ENCODE results near the gene AGAP1.

Gene AGAP1

DNA sequence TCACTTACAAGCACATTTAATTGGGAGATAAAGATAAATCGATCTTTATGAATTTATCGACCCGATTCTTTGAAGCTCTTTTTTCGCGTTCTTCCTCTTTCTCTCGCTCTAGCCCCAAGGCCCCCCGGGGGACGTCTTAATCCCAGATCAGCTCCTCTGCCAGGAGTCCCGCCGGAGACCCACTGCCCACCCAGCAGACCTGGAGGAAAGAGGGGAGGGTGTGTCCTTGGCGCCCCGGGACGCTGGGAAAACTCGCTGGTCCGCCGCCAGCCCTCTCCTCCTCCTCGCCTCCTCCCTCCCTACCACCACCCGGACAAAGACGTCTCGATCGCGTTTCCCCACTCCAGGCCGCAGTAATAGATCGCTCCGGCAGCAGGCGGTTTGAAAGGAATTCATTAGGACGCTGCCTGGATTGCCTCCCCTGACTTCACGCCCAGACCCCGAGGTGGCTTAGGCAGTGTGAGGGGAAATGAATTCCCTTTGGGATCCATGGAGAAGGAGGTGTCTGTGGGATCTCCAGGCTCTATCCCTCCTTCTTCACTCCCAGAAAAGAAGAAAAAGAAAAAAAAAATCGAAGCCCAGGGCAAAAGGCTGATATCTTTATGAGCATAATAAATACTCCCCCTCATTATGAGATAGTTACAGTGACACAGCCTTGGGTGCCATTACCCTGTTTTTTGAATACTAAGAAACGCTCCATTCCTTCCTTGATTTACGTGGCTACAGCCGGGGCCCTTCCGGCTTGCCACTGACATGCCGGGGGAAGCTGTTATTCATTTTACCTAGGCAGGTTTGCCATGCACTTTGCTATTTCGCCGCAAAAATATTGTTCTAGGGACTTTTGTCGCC lies 676.1 kb downstream of the AGAP1 start:
- no peak overlapping the region for H3K4me3 ChIP-seq (ENCODE audit: low read length)
- H3K9me3 ChIP-seq (ENCODE audit: control insufficient read depth, low read length): no peaks in the 10 kb centered on the region
- no peaks in the 10 kb centered on the region for H3K36me3 ChIP-seq (ENCODE audit: control insufficient read depth, insufficient read depth, low read length)
- H3K4me1 ChIP-seq (ENCODE audit: control insufficient read depth, insufficient read depth, low read length): peaks cover 41% of the 10 kb centered on the region
- H3K9ac ChIP-seq (ENCODE audit: low read length): no peak overlapping the region
- H3K27me3 ChIP-seq (ENCODE audit: control insufficient read depth, insufficient read depth, low read length): peaks cover 100% of the 10 kb centered on the region

- Histone ChIP-seq H3K9me3 (ENCODE audit: control insufficient read depth, low read length) (no peaks in the 10 kb centered on the region), H3K27me3 (ENCODE audit: control insufficient read depth, insufficient read depth, low read length) (peaks cover 100% of the 10 kb centered on the region), H3K4me3 (ENCODE audit: low read length) (no peak overlapping the region), H3K4me1 (ENCODE audit: control insufficient read depth, insufficient read depth, low read length) (peaks cover 40% of the 10 kb centered on the region), H3K36me3 (ENCODE audit: control insufficient read depth, insufficient read depth, low read length) (no peaks in the 10 kb centered on the region), H3K9ac (ENCODE audit: low read length) (no peak overlapping the region)
Measured at GRCh38 chr2:236170590-236171165, 676.8 kb downstream of the AGAP1 start.

GRCh38 chr2:236171181-236171679 lies 677.4 kb downstream of the AGAP1 start:
- Histone ChIP-seq H3K27me3 (ENCODE audit: control insufficient read depth, insufficient read depth, low read length) (peaks cover 100% of the 10 kb centered on the region), H3K36me3 (ENCODE audit: control insufficient read depth, insufficient read depth, low read length) (no peaks in the 10 kb centered on the region), H3K9me3 (ENCODE audit: control insufficient read depth, low read length) (no peaks in the 10 kb centered on the region), H3K9ac (ENCODE audit: low read length) (no peak overlapping the region), H3K4me1 (ENCODE audit: control insufficient read depth, insufficient read depth, low read length) (peaks cover 35% of the 10 kb centered on the region), H3K4me3 (ENCODE audit: low read length) (no peak overlapping the region)

- no peaks in the 10 kb centered on the region for H3K36me3 ChIP-seq (ENCODE audit: control insufficient read depth, insufficient read depth, low read length)
- H3K9ac ChIP-seq (ENCODE audit: low read length): no peak overlapping the region
- H3K4me1 ChIP-seq (ENCODE audit: control insufficient read depth, insufficient read depth, low read length): peaks cover 29% of the 10 kb centered on the region
- no peak overlapping the region for H3K4me3 ChIP-seq (ENCODE audit: low read length)
- H3K27me3 ChIP-seq (ENCODE audit: control insufficient read depth, insufficient read depth, low read length): peaks cover 98% of the 10 kb centered on the region
- no peaks in the 10 kb centered on the region for H3K9me3 ChIP-seq (ENCODE audit: control insufficient read depth, low read length)
Measured at GRCh38 chr2:236171680-236172254, 677.9 kb downstream of the AGAP1 start.

- peaks cover 23% of the 10 kb centered on the region for H3K4me1 ChIP-seq (ENCODE audit: control insufficient read depth, insufficient read depth, low read length)
- H3K9me3 ChIP-seq (ENCODE audit: control insufficient read depth, low read length): no peaks in the 10 kb centered on the region
- no peaks in the 10 kb centered on the region for H3K36me3 ChIP-seq (ENCODE audit: control insufficient read depth, insufficient read depth, low read length)
- peaks cover 98% of the 10 kb centered on the region for H3K27me3 ChIP-seq (ENCODE audit: control insufficient read depth, insufficient read depth, low read length)
- H3K4me3 ChIP-seq (ENCODE audit: low read length): no peak overlapping the region
- no peak overlapping the region for H3K9ac ChIP-seq (ENCODE audit: low read length)
Measured at GRCh38 chr2:236172255-236173035, 678.6 kb downstream of the AGAP1 start.

GRCh38 chr2:236173036-236173728 lies 679.3 kb downstream of the AGAP1 start:
- peaks cover 27% of the 10 kb centered on the region for H3K4me1 ChIP-seq (ENCODE audit: control insufficient read depth, insufficient read depth, low read length)
- H3K27me3 ChIP-seq (ENCODE audit: control insufficient read depth, insufficient read depth, low read length): peaks cover 98% of the 10 kb centered on the region
- H3K36me3 ChIP-seq (ENCODE audit: control insufficient read depth, insufficient read depth, low read length): no peaks in the 10 kb centered on the region
- H3K4me3 ChIP-seq (ENCODE audit: low read length): no peak overlapping the region
- H3K9ac ChIP-seq (ENCODE audit: low read length): no peak overlapping the region
- no peaks in the 10 kb centered on the region for H3K9me3 ChIP-seq (ENCODE audit: control insufficient read depth, low read length)

DNA sequence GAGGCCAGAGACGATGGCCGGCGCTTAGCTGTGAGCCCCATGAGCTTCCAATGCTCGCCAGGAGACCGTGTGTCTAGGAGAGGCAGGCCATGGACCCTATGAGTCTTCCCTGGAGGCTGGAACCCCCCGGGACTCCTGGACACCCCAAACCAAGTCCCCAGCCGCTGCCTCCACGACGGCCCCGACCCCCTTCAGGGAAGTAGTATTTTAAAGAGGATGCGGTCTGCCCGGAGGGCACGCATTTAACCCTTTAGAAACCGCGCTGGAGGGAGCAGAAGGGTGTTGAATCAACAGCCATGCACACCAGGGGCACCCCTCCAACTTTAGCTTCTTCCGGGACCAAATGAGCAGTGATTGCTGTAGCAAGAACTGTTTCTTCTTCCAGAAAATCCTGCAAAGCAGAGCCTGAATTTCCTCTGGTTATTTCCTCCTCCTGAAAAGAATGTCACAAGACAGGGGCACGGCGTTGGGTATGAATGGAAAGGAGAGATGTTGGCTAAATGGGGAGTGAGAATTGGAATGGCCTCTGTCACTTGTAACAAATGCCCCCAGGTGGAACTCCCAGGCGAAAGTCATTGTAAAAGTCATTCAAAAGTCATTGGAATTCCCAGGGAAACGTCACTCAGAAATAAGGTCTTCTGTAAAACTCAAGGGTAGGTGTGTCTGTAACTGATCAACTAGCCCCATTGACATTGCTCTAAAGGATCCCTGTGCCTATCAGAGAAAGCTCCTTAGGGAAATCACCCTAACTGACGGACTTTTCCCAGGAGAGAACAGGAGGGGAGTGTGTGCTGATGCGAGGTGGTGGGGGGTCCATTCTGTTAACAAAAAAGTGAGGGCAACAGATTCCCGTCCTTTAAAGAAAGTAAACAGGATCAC lies 680.1 kb downstream of the AGAP1 start:
- H3K9me3 ChIP-seq (ENCODE audit: control insufficient read depth, low read length): no peaks in the 10 kb centered on the region
- no peak overlapping the region for H3K9ac ChIP-seq (ENCODE audit: low read length)
- no peaks in the 10 kb centered on the region for H3K36me3 ChIP-seq (ENCODE audit: control insufficient read depth, insufficient read depth, low read length)
- peaks cover 29% of the 10 kb centered on the region for H3K4me1 ChIP-seq (ENCODE audit: control insufficient read depth, insufficient read depth, low read length)
- no peak overlapping the region for H3K4me3 ChIP-seq (ENCODE audit: low read length)
- H3K27me3 ChIP-seq (ENCODE audit: control insufficient read depth, insufficient read depth, low read length): peaks cover 98% of the 10 kb centered on the region

- Histone ChIP-seq H3K4me3 (ENCODE audit: low read length) (no peak overlapping the region), H3K9me3 (ENCODE audit: control insufficient read depth, low read length) (no peaks in the 10 kb centered on the region), H3K4me1 (ENCODE audit: control insufficient read depth, insufficient read depth, low read length) (peaks cover 20% of the 10 kb centered on the region), H3K36me3 (ENCODE audit: control insufficient read depth, insufficient read depth, low read length) (no peaks in the 10 kb centered on the region), H3K27me3 (ENCODE audit: control insufficient read depth, insufficient read depth, low read length) (peaks cover 96% of the 10 kb centered on the region), H3K9ac (ENCODE audit: low read length) (no peak overlapping the region)
Measured at GRCh38 chr2:236175548-236176150, 681.8 kb downstream of the AGAP1 start.

- H3K36me3 ChIP-seq (ENCODE audit: control insufficient read depth, insufficient read depth, low read length): no peaks in the 10 kb centered on the region
- H3K27me3 ChIP-seq (ENCODE audit: control insufficient read depth, insufficient read depth, low read length): peaks cover 92% of the 10 kb centered on the region
- H3K4me1 ChIP-seq (ENCODE audit: control insufficient read depth, insufficient read depth, low read length): peaks cover 18% of the 10 kb centered on the region
- no peak overlapping the region for H3K4me3 ChIP-seq (ENCODE audit: low read length)
- H3K9ac ChIP-seq (ENCODE audit: low read length): no peak overlapping the region
- no peaks in the 10 kb centered on the region for H3K9me3 ChIP-seq (ENCODE audit: control insufficient read depth, low read length)
Measured at GRCh38 chr2:236176417-236176816, 682.6 kb downstream of the AGAP1 start.

DNA sequence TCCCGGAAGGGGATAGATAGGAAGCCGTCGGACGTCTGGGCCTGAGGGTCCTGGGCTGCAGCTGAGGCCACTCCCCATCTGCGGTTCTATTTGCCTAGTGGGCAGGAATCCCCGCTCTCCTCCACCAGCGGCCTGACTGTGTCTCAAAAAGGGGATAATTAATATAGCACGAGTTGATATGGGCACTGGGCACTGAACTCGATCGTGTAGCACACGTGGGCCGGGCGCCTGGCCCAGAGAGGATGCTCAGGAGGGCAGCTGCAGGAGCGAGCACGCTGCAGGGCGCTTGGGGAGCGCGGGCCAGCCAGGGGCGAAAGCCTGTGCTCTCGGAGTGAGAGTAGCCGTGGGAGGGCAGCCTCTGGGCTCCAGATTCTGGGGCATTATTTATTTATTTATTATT lies 683.1 kb downstream of the AGAP1 start:
- H3K4me1 ChIP-seq (ENCODE audit: control insufficient read depth, insufficient read depth, low read length): peaks cover 16% of the 10 kb centered on the region
- peaks cover 88% of the 10 kb centered on the region for H3K27me3 ChIP-seq (ENCODE audit: control insufficient read depth, insufficient read depth, low read length)
- no peaks in the 10 kb centered on the region for H3K9me3 ChIP-seq (ENCODE audit: control insufficient read depth, low read length)
- H3K9ac ChIP-seq (ENCODE audit: low read length): no peak overlapping the region
- H3K36me3 ChIP-seq (ENCODE audit: control insufficient read depth, insufficient read depth, low read length): no peaks in the 10 kb centered on the region
- H3K4me3 ChIP-seq (ENCODE audit: low read length): no peak overlapping the region

Measured in mucosa of stomach (tissue), 1 donor.